Activated naive CD8-positive, alpha-beta T cell treated with anti-CD3 and anti-CD28 coated beads, Interleukin-2, amount 50 U/mL, for 24 hours (primary cell): ENCODE data around the gene ACTR1B.
"Not testable (repeated sequence)": the region's sequence is repeated elsewhere in the genome, so short reads cannot be mapped to it uniquely, and the experiment has no call there.

Source experiments
- ATAC-seq: fragments of 150-1000 bp; cut with Tn5 transposase; one replicate; pipeline ENCODE4 v1.10.0; 2021
- DNase-seq: peaks from one replicate; pipeline ENCODE4 v3.0.0; 2021
- H3K27ac Mint-ChIP-seq: one replicate; pipeline ENCODE4 v1.8.0; 2021; ENCODE audit warnings: mild to moderate bottlenecking, mixed read lengths
- H3K27me3 Mint-ChIP-seq: one replicate; pipeline ENCODE4 v1.8.0; 2021; ENCODE audit warnings: mixed read lengths
- H3K36me3 Mint-ChIP-seq: one replicate; pipeline ENCODE4 v1.8.0; 2021; ENCODE audit warnings: low read depth, mixed read lengths
- H3K4me1 Mint-ChIP-seq: one replicate; pipeline ENCODE4 v1.8.0; 2021; ENCODE audit warnings: mixed read lengths
- H3K4me3 Mint-ChIP-seq: one replicate; pipeline ENCODE4 v1.8.0; 2021; ENCODE audit warnings: mild to moderate bottlenecking, moderate library complexity, mixed read lengths
- H3K9me3 Mint-ChIP-seq: one replicate; pipeline ENCODE4 v1.8.0; 2021; ENCODE audit warnings: mixed read lengths

Gene ACTR1B

GRCh38 chr2:97663962-97664635 lies at the start of gene ACTR1B:
TSS of gene ACTR1B (minus strand) at chr2:97664044. CDS start at chr2:97663890, 154 bp downstream.
- H3K4me1 Mint-ChIP-seq = peaks cover 39% of the 10 kb centered on the region
- peak within 1 kb of the TSS; percentile 98 for H3K27ac Mint-ChIP-seq
- H3K27me3 Mint-ChIP-seq = no peaks in the 10 kb centered on the region
- peak; percentile 98 for DNase-seq
- peaks cover 18% of the 10 kb centered on the region for H3K36me3 Mint-ChIP-seq
- ATAC-seq = peak; percentile 67
- H3K9me3 Mint-ChIP-seq = no peaks in the 10 kb centered on the region
- peak within 1 kb of the TSS; percentile 94 for H3K4me3 Mint-ChIP-seq

GRCh38 chr2:97712693-97713295 lies 49.0 kb upstream of the ACTR1B start:
- ATAC-seq = peak; percentile 71
- H3K4me1 Mint-ChIP-seq = peaks cover 71% of the 10 kb centered on the region
- peaks cover 38% of the 10 kb centered on the region for H3K36me3 Mint-ChIP-seq
- DNase-seq = peak; percentile 71
- H3K27ac Mint-ChIP-seq = peak overlapping the region; percentile 100
- H3K9me3 Mint-ChIP-seq = no peaks in the 10 kb centered on the region
- peak overlapping the region; percentile 97 for H3K4me3 Mint-ChIP-seq
- peaks cover 2% of the 10 kb centered on the region for H3K27me3 Mint-ChIP-seq

- H3K9me3 Mint-ChIP-seq, DNase-seq, ATAC-seq, H3K27me3 Mint-ChIP-seq: not testable (repeated sequence)
- Mint-ChIP-seq H3K27ac (peak overlapping the region; percentile 100), H3K4me3 (peak overlapping the region; percentile 97), H3K4me1 (peaks cover 66% of the 10 kb centered on the region), H3K36me3 (peaks cover 34% of the 10 kb centered on the region)
These were observed 48.3 kb upstream of the ACTR1B start for GRCh38 chr2:97712175-97712574.

GRCh38 chr2:97711394-97711711 lies 47.5 kb upstream of the ACTR1B start:
- peak overlapping the region; percentile 97 for H3K4me3 Mint-ChIP-seq
- H3K27ac Mint-ChIP-seq = peak overlapping the region; percentile 100
- H3K36me3 Mint-ChIP-seq = peaks cover 27% of the 10 kb centered on the region
- H3K4me1 Mint-ChIP-seq = peaks cover 59% of the 10 kb centered on the region
- DNase-seq (no peak), ATAC-seq (no peak)
- no peaks in the 10 kb centered on the region for H3K9me3 Mint-ChIP-seq
- H3K27me3 Mint-ChIP-seq = peaks cover 2% of the 10 kb centered on the region

- ATAC-seq (no peak), DNase-seq (no peak)
- Mint-ChIP-seq H3K4me3 (no peak overlapping the region), H3K4me1 (peaks cover 38% of the 10 kb centered on the region), H3K9me3 (no peaks in the 10 kb centered on the region), H3K27ac (no peak overlapping the region), H3K36me3 (peaks cover 4% of the 10 kb centered on the region), H3K27me3 (peaks cover 2% of the 10 kb centered on the region)
These were observed 44.8 kb upstream of the ACTR1B start for GRCh38 chr2:97708608-97709007.

GRCh38 chr2:97708048-97708380 lies 44.2 kb upstream of the ACTR1B start:
- Mint-ChIP-seq H3K36me3 (no peaks in the 10 kb centered on the region), H3K9me3 (no peaks in the 10 kb centered on the region), H3K4me3 (no peak overlapping the region), H3K27me3 (no peaks in the 10 kb centered on the region), H3K4me1 (peaks cover 32% of the 10 kb centered on the region), H3K27ac (no peak overlapping the region)
- ATAC-seq (no peak), DNase-seq (no peak)

GRCh38 chr2:97707362-97708047 lies 43.7 kb upstream of the ACTR1B start:
- no peak for DNase-seq
- Mint-ChIP-seq H3K27ac (no peak overlapping the region), H3K9me3 (no peaks in the 10 kb centered on the region), H3K4me3 (no peak overlapping the region), H3K4me1 (peaks cover 27% of the 10 kb centered on the region), H3K36me3 (no peaks in the 10 kb centered on the region), H3K27me3 (no peaks in the 10 kb centered on the region)
- no peak for ATAC-seq

- H3K9me3 Mint-ChIP-seq = no peaks in the 10 kb centered on the region
- peaks cover 20% of the 10 kb centered on the region for H3K4me1 Mint-ChIP-seq
- H3K27me3 Mint-ChIP-seq = no peaks in the 10 kb centered on the region
- H3K4me3 Mint-ChIP-seq = no peak overlapping the region
- no peak for DNase-seq
- no peak for ATAC-seq
- no peak overlapping the region for H3K27ac Mint-ChIP-seq
- no peaks in the 10 kb centered on the region for H3K36me3 Mint-ChIP-seq
These were observed 43.0 kb upstream of the ACTR1B start for GRCh38 chr2:97706708-97707345.

- Mint-ChIP-seq H3K27me3 (no peaks in the 10 kb centered on the region), H3K4me3 (no peak overlapping the region), H3K4me1 (peaks cover 13% of the 10 kb centered on the region), H3K27ac (no peak overlapping the region), H3K36me3 (no peaks in the 10 kb centered on the region), H3K9me3 (no peaks in the 10 kb centered on the region)
- no peak for DNase-seq
- no peak for ATAC-seq
These were observed 42.3 kb upstream of the ACTR1B start for GRCh38 chr2:97706112-97706511.

GRCh38 chr2:97704989-97705388 lies 41.1 kb upstream of the ACTR1B start:
- no peak for ATAC-seq
- no peak overlapping the region for H3K4me3 Mint-ChIP-seq

GRCh38 chr2:97703741-97704140 lies 39.9 kb upstream of the ACTR1B start:
- ATAC-seq (no peak), DNase-seq (no peak)
- Mint-ChIP-seq H3K4me3 (no peak overlapping the region), H3K9me3 (no peaks in the 10 kb centered on the region), H3K36me3 (no peaks in the 10 kb centered on the region), H3K4me1 (peaks cover 3% of the 10 kb centered on the region), H3K27me3 (no peaks in the 10 kb centered on the region), H3K27ac (no peak overlapping the region)

More at GRCh38 chr2:97704989-97705388, 41.1 kb upstream of the ACTR1B start:
- H3K4me1 Mint-ChIP-seq = peaks cover 5% of the 10 kb centered on the region
- no peaks in the 10 kb centered on the region for H3K9me3 Mint-ChIP-seq
- H3K27me3 Mint-ChIP-seq = no peaks in the 10 kb centered on the region
- H3K36me3 Mint-ChIP-seq = no peaks in the 10 kb centered on the region
- H3K27ac Mint-ChIP-seq = no peak overlapping the region
- DNase-seq = no peak

- ATAC-seq (no peak), DNase-seq (no peak)
- Mint-ChIP-seq H3K27me3 (no peaks in the 10 kb centered on the region), H3K9me3 (no peaks in the 10 kb centered on the region), H3K36me3 (no peaks in the 10 kb centered on the region), H3K27ac (no peak overlapping the region), H3K4me1 (peaks cover 3% of the 10 kb centered on the region), H3K4me3 (no peak overlapping the region)
These were observed 39.1 kb upstream of the ACTR1B start for GRCh38 chr2:97702731-97703470.

GRCh38 chr2:97701851-97702465 lies 38.1 kb upstream of the ACTR1B start:
- no peaks in the 10 kb centered on the region for H3K36me3 Mint-ChIP-seq
- H3K27me3 Mint-ChIP-seq = peaks cover 3% of the 10 kb centered on the region
- H3K4me3 Mint-ChIP-seq = no peak overlapping the region
- no peaks in the 10 kb centered on the region for H3K9me3 Mint-ChIP-seq
- DNase-seq (no peak), ATAC-seq (no peak)
- H3K27ac Mint-ChIP-seq = no peak overlapping the region
- peaks cover 7% of the 10 kb centered on the region for H3K4me1 Mint-ChIP-seq

- H3K36me3 Mint-ChIP-seq = no peaks in the 10 kb centered on the region
- no peak for ATAC-seq
- DNase-seq = no peak
- H3K4me3 Mint-ChIP-seq = no peak overlapping the region
- peaks cover 4% of the 10 kb centered on the region for H3K27me3 Mint-ChIP-seq
- H3K9me3 Mint-ChIP-seq = no peaks in the 10 kb centered on the region
- H3K4me1 Mint-ChIP-seq = peaks cover 8% of the 10 kb centered on the region
- no peak overlapping the region for H3K27ac Mint-ChIP-seq
These were observed 37.3 kb upstream of the ACTR1B start for GRCh38 chr2:97701186-97701585.
